ENCODE results near the gene TRIM38.
"Not testable (repeated sequence)": the region's sequence is repeated elsewhere in the genome, so short reads cannot be mapped to it uniquely, and the experiment has no call there.

Gene TRIM38

GRCh38 chr6:25942561-25943147 is 19.9 kb upstream of the TRIM38 start:
- no peak for FAIRE-seq
- peak; percentile 30 for DNase-seq (ENCODE audit: insufficient read length, low spot score)

- FAIRE-seq (no peak), DNase-seq (ENCODE audit: insufficient read length, low spot score) (no peak)
Observed at GRCh38 chr6:25943887-25944286, 18.7 kb upstream of the TRIM38 start.

GRCh38 chr6:25944688-25945574 is 17.7 kb upstream of the TRIM38 start:
- FAIRE-seq (no peak), DNase-seq (ENCODE audit: insufficient read length, low spot score) (no peak)

GRCh38 chr6:25945738-25946137 is 16.9 kb upstream of the TRIM38 start:
- FAIRE-seq = not testable (repeated sequence)

GRCh38 chr6:25946631-25947030 is 16.0 kb upstream of the TRIM38 start:
- no peak for DNase-seq (ENCODE audit: insufficient read length, low spot score)
- FAIRE-seq = no peak

More at GRCh38 chr6:25945738-25946137, 16.9 kb upstream of the TRIM38 start:
- not testable (repeated sequence) for DNase-seq (ENCODE audit: insufficient read length, low spot score)

GRCh38 chr6:25947492-25947891 is 15.1 kb upstream of the TRIM38 start:
- not testable (repeated sequence) for FAIRE-seq; DNase-seq (ENCODE audit: insufficient read length, low spot score)

- DNase-seq (ENCODE audit: insufficient read length, low spot score) = no peak
- no peak for FAIRE-seq
Observed at GRCh38 chr6:25949695-25950094, 12.9 kb upstream of the TRIM38 start.

GRCh38 chr6:25950297-25950696 is 12.3 kb upstream of the TRIM38 start:
- no peak for FAIRE-seq
- no peak for DNase-seq (ENCODE audit: insufficient read length, low spot score)

- FAIRE-seq = no peak
- no peak for DNase-seq (ENCODE audit: insufficient read length, low spot score)
Observed at GRCh38 chr6:25951296-25952032, 11.1 kb upstream of the TRIM38 start.

GRCh38 chr6:25952535-25952934 is 10.1 kb upstream of the TRIM38 start:
- DNase-seq (ENCODE audit: insufficient read length, low spot score) (no peak), FAIRE-seq (no peak)

- DNase-seq (ENCODE audit: insufficient read length, low spot score) = no peak
- FAIRE-seq = peak; percentile 38
Observed at GRCh38 chr6:25953733-25954132, 8.9 kb upstream of the TRIM38 start.

GRCh38 chr6:25954756-25955155 is 7.8 kb upstream of the TRIM38 start:
- no peak for FAIRE-seq
- DNase-seq (ENCODE audit: insufficient read length, low spot score) = no peak

GRCh38 chr6:25956226-25956625 is 6.4 kb upstream of the TRIM38 start:
- FAIRE-seq = no peak
- no peak for DNase-seq (ENCODE audit: insufficient read length, low spot score)

- DNase-seq (ENCODE audit: insufficient read length, low spot score) (no peak), FAIRE-seq (no peak)
Observed at GRCh38 chr6:25958700-25959162, 3.9 kb upstream of the TRIM38 start.

GRCh38 chr6:25959890-25960536 is 2.6 kb upstream of the TRIM38 start:
- no peak for DNase-seq (ENCODE audit: insufficient read length, low spot score)
- FAIRE-seq = no peak

- no peak for FAIRE-seq
- DNase-seq (ENCODE audit: insufficient read length, low spot score) = no peak
Observed at GRCh38 chr6:25960734-25961133, 1.9 kb upstream of the TRIM38 start.

- DNase-seq (ENCODE audit: insufficient read length, low spot score) (no peak), FAIRE-seq (no peak)
Observed at GRCh38 chr6:25961619-25962148, 918 bp upstream of the TRIM38 start.

GRCh38 chr6:25963426-25964123 is 973 bp downstream of the TRIM38 start:
- DNase-seq (ENCODE audit: insufficient read length, low spot score) = no peak
- no peak for FAIRE-seq

- FAIRE-seq = no peak
- DNase-seq (ENCODE audit: insufficient read length, low spot score) = no peak
Observed at GRCh38 chr6:25965058-25965457, 2.5 kb downstream of the TRIM38 start.

GRCh38 chr6:25966711-25967110 is 4.1 kb downstream of the TRIM38 start:
- DNase-seq (ENCODE audit: insufficient read length, low spot score) (no peak), FAIRE-seq (no peak)

All from HTR-8/SVneo (cell line).